ENCODE data around the gene KCNQ1OT1.

KCNQ1OT1 gene

DNA sequence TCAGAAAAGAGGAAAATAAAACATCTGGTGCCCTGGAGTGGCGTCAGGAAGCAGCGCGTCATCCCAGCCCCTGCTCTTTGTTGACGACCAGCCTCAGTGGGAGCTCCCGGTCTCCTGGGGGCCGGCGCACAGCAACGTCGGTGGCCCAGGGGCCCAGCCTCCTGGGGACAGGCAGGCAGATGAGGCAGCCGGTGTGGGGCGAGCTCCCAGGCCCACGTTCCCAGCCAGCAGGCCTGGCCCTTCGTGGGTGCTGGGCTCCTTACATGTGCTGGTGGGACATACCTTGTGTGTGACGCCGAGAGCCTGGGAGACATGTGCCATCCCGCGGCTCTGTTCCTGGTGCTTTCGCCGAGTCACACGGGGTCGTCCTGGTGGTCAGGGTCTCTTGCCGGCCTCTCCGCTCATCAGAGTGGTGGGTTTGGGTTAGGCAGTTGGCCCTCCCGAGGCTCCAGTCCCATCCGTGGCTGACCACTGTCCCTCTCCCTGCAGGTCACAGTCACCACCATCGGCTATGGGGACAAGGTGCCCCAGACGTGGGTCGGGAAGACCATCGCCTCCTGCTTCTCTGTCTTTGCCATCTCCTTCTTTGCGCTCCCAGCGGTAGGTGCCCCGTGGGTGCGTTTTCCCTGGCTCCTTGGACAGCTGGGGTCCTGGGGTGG lies 116.7 kb downstream of the KCNQ1OT1 start:
- H3K27me3 ChIP-seq (ENCODE audit: control insufficient read depth in 1 of 2, insufficient read depth in 2 of 2, low read length in 2 of 2) = no peaks in the 10 kb centered on the region
- peaks cover 0 to 37% of the 10 kb centered on the region in 2 donors for H3K36me3 ChIP-seq (ENCODE audit: control insufficient read depth in 1 of 2, insufficient read depth in 2 of 2, low read length in 2 of 2)
- H3K9me3 ChIP-seq (ENCODE audit: control insufficient read depth in 1 of 2, low read length in 2 of 2) = no peaks in the 10 kb centered on the region
- no peaks in the 10 kb centered on the region for H3K4me1 ChIP-seq (ENCODE audit: control insufficient read depth in 1 of 2, insufficient read depth in 2 of 2, low read length in 2 of 2)
- no peak overlapping the region for H3K4me3 ChIP-seq (ENCODE audit: low read depth in 1 of 2, low read length in 2 of 2)
- no peak overlapping the region for H3K9ac ChIP-seq (ENCODE audit: low read depth in 1 of 2, low read length in 2 of 2)
- no peak overlapping the region for H3K27ac ChIP-seq (ENCODE audit: low read depth, low read length)

DNA sequence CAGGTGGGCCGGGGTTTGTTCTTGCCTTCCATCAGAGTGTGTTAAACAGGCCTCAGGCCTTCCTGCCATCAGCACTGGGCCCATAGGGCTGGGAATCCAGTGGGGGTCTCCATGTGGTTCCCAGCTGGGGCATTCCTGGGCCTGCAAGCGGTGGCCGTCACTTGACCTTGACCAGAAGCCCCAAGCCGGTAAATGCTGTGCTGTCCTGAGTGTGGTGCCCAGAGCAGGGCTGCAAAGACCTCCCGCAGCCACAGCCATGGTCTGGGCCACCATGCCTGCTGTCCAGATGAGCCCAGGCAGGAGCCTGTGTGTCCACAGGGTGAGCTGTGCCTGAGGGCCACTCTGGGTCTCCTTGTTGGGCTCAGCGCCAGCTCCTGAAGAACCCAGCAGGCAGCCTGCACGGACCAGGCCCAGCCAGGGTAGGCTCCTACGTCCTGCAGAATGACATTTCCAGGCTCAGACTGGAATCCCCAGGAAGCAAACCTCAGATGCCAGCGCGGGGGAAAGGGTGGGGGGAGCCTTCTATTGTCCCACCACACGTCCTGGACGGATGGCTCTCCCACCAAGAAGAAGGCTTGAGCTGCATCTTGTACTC lies 117.3 kb downstream of the KCNQ1OT1 start:
- Histone ChIP-seq H3K4me3 (ENCODE audit: low read depth in 1 of 2, low read length in 2 of 2) (no peak overlapping the region), H3K9ac (ENCODE audit: low read depth in 1 of 2, low read length in 2 of 2) (no peak overlapping the region), H3K36me3 (ENCODE audit: control insufficient read depth in 1 of 2, insufficient read depth in 2 of 2, low read length in 2 of 2) (peaks cover 0 to 38% of the 10 kb centered on the region in 2 donors), H3K27me3 (ENCODE audit: control insufficient read depth in 1 of 2, insufficient read depth in 2 of 2, low read length in 2 of 2) (no peaks in the 10 kb centered on the region), H3K9me3 (ENCODE audit: control insufficient read depth in 1 of 2, low read length in 2 of 2) (no peaks in the 10 kb centered on the region), H3K4me1 (ENCODE audit: control insufficient read depth in 1 of 2, insufficient read depth in 2 of 2, low read length in 2 of 2) (no peaks in the 10 kb centered on the region), H3K27ac (ENCODE audit: low read depth, low read length) (no peak overlapping the region)

DNA sequence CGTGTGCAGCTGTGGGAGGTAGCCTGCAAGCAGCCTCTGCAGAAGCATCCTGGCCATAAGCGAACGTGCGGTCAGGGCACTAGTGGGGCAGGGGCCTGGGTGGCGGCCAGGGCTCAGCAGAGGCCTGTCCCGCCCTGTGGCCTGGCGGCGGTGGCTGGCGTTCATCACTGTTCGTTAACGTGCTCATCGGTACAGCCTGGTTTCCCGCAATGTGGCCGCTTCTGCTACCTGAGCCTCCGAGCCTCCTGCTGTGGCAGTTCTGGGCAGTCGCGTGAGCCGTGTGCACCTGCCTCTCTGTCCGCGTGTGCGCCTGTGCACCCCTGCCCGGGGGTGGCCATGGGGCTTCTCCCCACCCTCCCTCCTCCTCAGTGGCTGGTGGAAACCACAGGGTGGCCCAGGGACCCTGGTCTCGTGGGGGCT lies 117.9 kb downstream of the KCNQ1OT1 start:
- no peak overlapping the region for H3K4me3 ChIP-seq (ENCODE audit: low read depth in 1 of 2, low read length in 2 of 2)
- no peaks in the 10 kb centered on the region for H3K27me3 ChIP-seq (ENCODE audit: control insufficient read depth in 1 of 2, insufficient read depth in 2 of 2, low read length in 2 of 2)
- no peak overlapping the region for H3K9ac ChIP-seq (ENCODE audit: low read depth in 1 of 2, low read length in 2 of 2)
- no peaks in the 10 kb centered on the region for H3K9me3 ChIP-seq (ENCODE audit: control insufficient read depth in 1 of 2, low read length in 2 of 2)
- H3K27ac ChIP-seq (ENCODE audit: low read depth, low read length) = no peak overlapping the region
- H3K36me3 ChIP-seq (ENCODE audit: control insufficient read depth in 1 of 2, insufficient read depth in 2 of 2, low read length in 2 of 2) = peaks cover 0 to 43% of the 10 kb centered on the region in 2 donors
- H3K4me1 ChIP-seq (ENCODE audit: control insufficient read depth in 1 of 2, insufficient read depth in 2 of 2, low read length in 2 of 2) = no peaks in the 10 kb centered on the region

DNA sequence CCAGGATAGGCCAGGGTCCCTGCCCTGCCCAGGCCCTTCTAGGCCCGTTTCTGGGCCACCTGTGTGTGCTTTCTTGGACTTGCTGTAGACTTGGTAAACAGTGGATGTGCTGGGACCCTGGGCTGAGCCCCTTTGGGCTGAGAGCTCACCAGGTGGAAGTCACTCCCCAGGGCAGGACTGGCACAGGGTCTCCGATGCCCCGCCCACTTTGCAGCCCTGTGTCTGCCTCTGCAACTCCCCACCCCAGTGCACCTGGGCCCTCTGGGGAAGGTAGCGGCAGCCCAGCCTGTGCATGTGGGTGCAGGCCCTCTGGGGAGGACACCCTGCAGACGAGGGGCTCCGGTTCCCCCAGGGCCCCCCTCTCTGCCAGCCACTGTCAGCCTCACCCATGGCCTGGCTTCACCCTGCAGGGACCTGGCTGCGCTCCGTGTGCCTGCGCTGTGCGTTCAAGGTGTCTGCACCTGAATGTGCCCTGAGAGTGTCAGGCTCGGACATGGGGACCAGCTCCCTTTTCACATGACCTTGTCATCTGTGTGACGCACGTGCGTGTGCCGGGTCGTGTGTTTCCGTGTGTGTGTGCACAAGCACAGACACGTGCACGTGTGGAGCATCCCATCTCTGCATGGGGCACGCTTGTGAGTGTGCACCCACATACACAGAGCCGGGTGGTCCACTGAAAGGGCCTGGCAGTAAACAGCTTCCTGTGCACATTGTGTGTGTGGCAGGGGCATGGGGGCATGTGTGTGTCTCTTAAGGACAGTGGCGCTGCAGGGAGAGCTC lies 118.5 kb downstream of the KCNQ1OT1 start:
- Histone ChIP-seq H3K36me3 (ENCODE audit: control insufficient read depth in 1 of 2, insufficient read depth in 2 of 2, low read length in 2 of 2) (peaks cover 0 to 49% of the 10 kb centered on the region in 2 donors), H3K9ac (ENCODE audit: low read depth in 1 of 2, low read length in 2 of 2) (no peak overlapping the region), H3K27ac (ENCODE audit: low read depth, low read length) (no peak overlapping the region), H3K4me3 (ENCODE audit: low read depth in 1 of 2, low read length in 2 of 2) (no peak overlapping the region), H3K4me1 (ENCODE audit: control insufficient read depth in 1 of 2, insufficient read depth in 2 of 2, low read length in 2 of 2) (no peaks in the 10 kb centered on the region), H3K9me3 (ENCODE audit: control insufficient read depth in 1 of 2, low read length in 2 of 2) (no peaks in the 10 kb centered on the region), H3K27me3 (ENCODE audit: control insufficient read depth in 1 of 2, insufficient read depth in 2 of 2, low read length in 2 of 2) (no peaks in the 10 kb centered on the region)

DNA sequence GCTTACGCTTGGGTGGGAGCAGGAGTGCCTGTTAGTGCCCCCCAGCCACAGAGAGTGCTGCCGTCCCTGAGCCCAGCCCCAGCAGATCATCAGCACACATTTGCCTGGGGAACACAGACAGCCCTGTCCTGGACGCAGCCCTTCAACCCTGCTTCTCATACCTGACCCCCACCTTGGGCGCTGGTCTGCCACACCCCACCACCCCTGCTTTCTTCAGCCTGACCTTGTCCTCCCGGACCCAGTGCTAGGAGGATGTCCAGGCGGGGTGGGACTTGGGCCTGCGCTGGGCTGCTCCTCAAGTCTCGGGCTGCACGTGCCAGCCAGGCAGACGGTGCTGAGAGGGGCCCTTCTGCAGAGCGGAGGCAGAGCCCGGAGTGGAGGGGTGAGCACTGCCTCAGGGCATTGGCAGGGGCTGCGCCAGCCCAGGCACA lies 119.2 kb downstream of the KCNQ1OT1 start:
- no peak overlapping the region for H3K4me3 ChIP-seq (ENCODE audit: low read depth in 1 of 2, low read length in 2 of 2)
- no peaks in the 10 kb centered on the region for H3K27me3 ChIP-seq (ENCODE audit: control insufficient read depth in 1 of 2, insufficient read depth in 2 of 2, low read length in 2 of 2)
- no peak overlapping the region for H3K27ac ChIP-seq (ENCODE audit: low read depth, low read length)
- no peak overlapping the region for H3K9ac ChIP-seq (ENCODE audit: low read depth in 1 of 2, low read length in 2 of 2)
- H3K9me3 ChIP-seq (ENCODE audit: control insufficient read depth in 1 of 2, low read length in 2 of 2) = no peaks in the 10 kb centered on the region
- peaks cover 3 to 4% of the 10 kb centered on the region in 2 donors for H3K4me1 ChIP-seq (ENCODE audit: control insufficient read depth in 1 of 2, insufficient read depth in 2 of 2, low read length in 2 of 2)
- H3K36me3 ChIP-seq (ENCODE audit: control insufficient read depth in 1 of 2, insufficient read depth in 2 of 2, low read length in 2 of 2) = peaks cover 0 to 47% of the 10 kb centered on the region in 2 donors

DNA sequence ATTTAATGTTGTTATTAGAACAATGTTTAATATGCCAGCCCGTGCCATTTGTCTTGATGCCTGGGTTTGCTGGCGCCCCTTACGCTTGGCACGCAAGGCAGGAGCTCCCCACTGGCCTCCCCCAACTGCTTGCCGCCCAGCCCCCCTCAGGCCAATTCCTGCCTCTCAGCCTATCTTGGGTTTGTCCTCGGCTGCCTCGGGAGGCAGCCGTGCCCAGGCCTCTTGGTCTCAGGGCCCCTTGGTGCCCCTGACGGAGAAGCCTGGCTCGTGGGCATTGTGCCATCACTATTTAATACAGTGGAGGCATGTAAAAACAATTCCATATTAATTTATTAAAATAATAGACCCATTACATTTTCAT lies 119.8 kb downstream of the KCNQ1OT1 start:
- Histone ChIP-seq H3K27ac (ENCODE audit: low read depth, low read length) (no peak overlapping the region), H3K9me3 (ENCODE audit: control insufficient read depth in 1 of 2, low read length in 2 of 2) (no peaks in the 10 kb centered on the region), H3K36me3 (ENCODE audit: control insufficient read depth in 1 of 2, insufficient read depth in 2 of 2, low read length in 2 of 2) (peaks cover 0 to 41% of the 10 kb centered on the region in 2 donors), H3K4me1 (ENCODE audit: control insufficient read depth in 1 of 2, insufficient read depth in 2 of 2, low read length in 2 of 2) (peaks cover 7 to 10% of the 10 kb centered on the region in 2 donors), H3K9ac (ENCODE audit: low read depth in 1 of 2, low read length in 2 of 2) (no peak overlapping the region), H3K4me3 (ENCODE audit: low read depth in 1 of 2, low read length in 2 of 2) (no peak overlapping the region), H3K27me3 (ENCODE audit: control insufficient read depth in 1 of 2, insufficient read depth in 2 of 2, low read length in 2 of 2) (no peaks in the 10 kb centered on the region)

DNA sequence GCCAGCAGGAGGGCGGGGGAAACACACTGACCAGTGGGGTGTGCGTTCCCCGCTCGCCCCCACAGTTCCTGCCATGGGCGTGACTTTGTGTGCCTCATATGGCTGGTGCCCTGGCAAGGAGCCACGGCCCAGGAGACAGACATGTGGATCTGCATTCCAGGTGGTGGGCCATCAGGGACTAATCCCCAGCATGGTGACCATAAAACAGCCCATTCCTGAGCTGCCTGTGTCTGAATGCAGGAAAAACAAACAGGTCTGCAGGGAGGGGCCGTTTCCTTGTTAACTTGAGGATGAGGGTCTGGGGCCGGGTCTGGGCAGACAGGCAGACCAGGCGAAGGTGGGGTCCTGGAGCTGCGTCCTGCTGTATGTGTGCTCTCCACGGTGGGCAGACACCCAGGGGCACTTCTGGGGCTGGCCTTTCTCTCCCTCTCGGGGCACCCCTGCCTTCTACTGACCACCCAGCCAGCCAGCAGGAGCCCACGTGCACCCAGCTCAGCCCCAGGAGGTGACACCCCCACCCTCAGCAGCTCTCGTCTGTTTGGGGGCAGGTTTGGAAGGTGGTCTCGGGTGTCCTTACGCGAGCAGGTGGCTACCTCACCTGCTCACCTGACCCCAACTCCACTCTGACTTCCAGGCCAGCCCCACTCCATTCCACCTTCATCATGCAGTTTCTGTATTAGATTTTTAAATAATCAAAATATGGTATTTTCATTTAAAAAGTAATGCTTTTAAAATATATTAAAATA lies 120.3 kb downstream of the KCNQ1OT1 start:
- Histone ChIP-seq H3K36me3 (ENCODE audit: control insufficient read depth in 1 of 2, insufficient read depth in 2 of 2, low read length in 2 of 2) (peaks cover 0 to 36% of the 10 kb centered on the region in 2 donors), H3K9ac (ENCODE audit: low read depth in 1 of 2, low read length in 2 of 2) (no peak overlapping the region), H3K4me3 (ENCODE audit: low read depth in 1 of 2, low read length in 2 of 2) (no peak overlapping the region), H3K27me3 (ENCODE audit: control insufficient read depth in 1 of 2, insufficient read depth in 2 of 2, low read length in 2 of 2) (no peaks in the 10 kb centered on the region), H3K4me1 (ENCODE audit: control insufficient read depth in 1 of 2, insufficient read depth in 2 of 2, low read length in 2 of 2) (peaks cover 13 to 15% of the 10 kb centered on the region in 2 donors), H3K9me3 (ENCODE audit: control insufficient read depth in 1 of 2, low read length in 2 of 2) (no peaks in the 10 kb centered on the region), H3K27ac (ENCODE audit: low read depth, low read length) (no peak overlapping the region)

DNA sequence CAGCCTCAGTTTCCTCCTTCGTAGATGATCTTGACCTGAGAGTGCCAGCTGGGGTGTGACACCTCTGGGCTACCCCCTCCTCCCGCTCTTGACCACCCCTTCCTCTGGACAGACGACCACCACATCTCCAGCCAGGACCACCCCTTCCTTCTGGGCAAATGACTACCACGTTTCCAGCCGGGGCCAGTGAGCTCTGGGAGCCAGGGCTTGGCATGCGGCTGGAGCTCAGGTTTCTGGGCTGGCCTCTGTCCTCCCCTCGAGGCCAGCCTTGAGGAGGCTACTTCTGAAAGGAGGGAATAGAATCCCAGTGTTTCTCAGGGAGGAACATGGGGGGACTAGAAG lies 120.9 kb downstream of the KCNQ1OT1 start:
- no peaks in the 10 kb centered on the region for H3K9me3 ChIP-seq (ENCODE audit: control insufficient read depth in 1 of 2, low read length in 2 of 2)
- peaks cover 0 to 30% of the 10 kb centered on the region in 2 donors for H3K36me3 ChIP-seq (ENCODE audit: control insufficient read depth in 1 of 2, insufficient read depth in 2 of 2, low read length in 2 of 2)
- H3K4me3 ChIP-seq (ENCODE audit: low read depth in 1 of 2, low read length in 2 of 2) = no peak overlapping the region
- H3K9ac ChIP-seq (ENCODE audit: low read depth in 1 of 2, low read length in 2 of 2) = no peak overlapping the region
- H3K4me1 ChIP-seq (ENCODE audit: control insufficient read depth in 1 of 2, insufficient read depth in 2 of 2, low read length in 2 of 2) = peaks cover 14 to 16% of the 10 kb centered on the region in 2 donors
- H3K27me3 ChIP-seq (ENCODE audit: control insufficient read depth in 1 of 2, insufficient read depth in 2 of 2, low read length in 2 of 2) = no peaks in the 10 kb centered on the region
- H3K27ac ChIP-seq (ENCODE audit: low read depth, low read length) = no peak overlapping the region

DNA sequence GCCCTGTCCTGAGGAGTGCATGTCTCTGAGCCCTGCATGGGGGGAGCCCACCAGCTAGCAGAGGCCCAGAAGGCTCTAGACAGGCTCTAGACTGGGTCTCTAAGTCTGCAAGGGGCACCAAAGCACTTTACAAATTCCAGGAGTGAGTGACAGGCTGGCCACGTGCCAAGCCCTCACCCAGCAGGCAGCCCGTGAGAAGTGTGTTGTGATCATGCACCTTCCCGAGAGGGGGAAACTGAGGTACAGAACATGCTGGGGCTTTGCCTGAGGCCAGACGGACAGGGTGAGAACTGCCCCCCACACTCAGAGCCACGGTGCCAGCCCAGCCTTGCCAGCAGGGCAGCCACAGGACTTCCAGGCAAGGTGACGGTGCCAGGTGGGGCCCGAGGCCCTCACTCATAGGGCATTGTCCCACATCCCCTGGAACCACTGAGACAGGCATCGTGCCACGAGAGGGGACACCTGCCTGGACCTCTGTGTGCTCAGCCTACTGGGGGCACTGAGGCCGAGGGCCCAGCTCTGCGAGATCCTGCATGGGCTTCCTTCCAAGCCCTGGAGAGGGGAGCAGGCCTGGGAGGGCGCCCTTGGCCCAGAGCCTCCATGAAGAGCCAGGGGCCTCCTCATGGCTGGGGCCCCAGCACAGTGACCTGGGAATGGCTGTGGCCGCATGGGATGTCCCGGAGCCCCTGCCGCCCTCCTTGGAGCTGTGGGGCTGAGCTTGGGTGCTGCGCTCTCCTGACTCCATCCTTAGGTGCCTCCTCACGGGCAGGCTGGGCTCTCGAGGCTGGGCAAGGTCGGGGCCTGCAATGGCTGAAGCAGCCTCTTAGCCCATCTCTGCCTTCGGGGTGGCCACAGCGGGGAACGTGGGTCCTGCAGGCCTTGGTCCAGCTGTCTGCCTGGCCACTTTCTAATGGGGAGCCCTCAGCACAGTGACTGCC lies 121.5 kb downstream of the KCNQ1OT1 start:
- Histone ChIP-seq H3K9ac (ENCODE audit: low read depth in 1 of 2, low read length in 2 of 2) (no peak overlapping the region), H3K36me3 (ENCODE audit: control insufficient read depth in 1 of 2, insufficient read depth in 2 of 2, low read length in 2 of 2) (peaks cover 0 to 31% of the 10 kb centered on the region in 2 donors), H3K9me3 (ENCODE audit: control insufficient read depth in 1 of 2, low read length in 2 of 2) (no peaks in the 10 kb centered on the region), H3K27me3 (ENCODE audit: control insufficient read depth in 1 of 2, insufficient read depth in 2 of 2, low read length in 2 of 2) (no peaks in the 10 kb centered on the region), H3K27ac (ENCODE audit: low read depth, low read length) (no peak overlapping the region), H3K4me3 (ENCODE audit: low read depth in 1 of 2, low read length in 2 of 2) (no peak overlapping the region), H3K4me1 (ENCODE audit: control insufficient read depth in 1 of 2, insufficient read depth in 2 of 2, low read length in 2 of 2) (peaks cover 14 to 16% of the 10 kb centered on the region in 2 donors)

Data from duodenal mucosa (tissue), 2 donors.